Bronchial epithelial cell (primary cell): Measurements from ENCODE around the gene FN3K. TPM values are rescaled to one million over a fixed set of nuclear protein-coding genes. Genes with fewer than 3 reads are reported as not detected.
A peak's percentile ranks its signal among the peaks of the same experiment; 100 is the strongest.
"Not testable (repeated sequence)": the region's sequence is repeated elsewhere in the genome, so short reads cannot be mapped to it uniquely, and the experiment has no call there.

Experiments used
- DNase-seq: peaks from one replicate; pipeline ENCODE4 v3.0.0-alpha.2; 2010; ENCODE audit warnings: low read depth
- FAIRE-seq: peaks from 2 replicates; lab custom pipeline; 2011; peaks lifted over from hg19 to GRCh38; lab: Jason Lieb, UNC
- H3K27me3 ChIP-seq: 2 replicates; pipeline ENCODE4 v1.5.1; 2011; ENCODE audit warnings: low read length; ENCODE audit not compliant: control insufficient read depth, insufficient read depth
- H3K36me3 ChIP-seq: 2 replicates; pipeline ENCODE4 v1.5.1; 2011; ENCODE audit warnings: low read length; ENCODE audit not compliant: control insufficient read depth, insufficient read depth
- H3K4me3 ChIP-seq: 2 replicates; pipeline ENCODE4 v1.5.1; 2011; ENCODE audit warnings: mild to moderate bottlenecking, low read depth, low read length, control low read depth
- total RNA-seq: library from RNA; depleted of rRNA; stranded (reverse); fragments of >200 nt; gene quantifications from 2 replicates; pipeline ENCODE4 v1.2.1, GENCODE V29; 2014
- TF ChIP-seq, protein P1 (sequence below): IDR thresholded peaks from 2 replicates; pipeline ENCODE4 v1.5.1; 2011; ENCODE audit warnings: mild to moderate bottlenecking, moderate library complexity, low read length, control low read depth, inconsistent platforms; ENCODE audit not compliant: insufficient read depth, severe bottlenecking

Gene FN3K
- total RNA-seq, 1 donor from 2014 or later, result 3.7 TPM

DNA sequence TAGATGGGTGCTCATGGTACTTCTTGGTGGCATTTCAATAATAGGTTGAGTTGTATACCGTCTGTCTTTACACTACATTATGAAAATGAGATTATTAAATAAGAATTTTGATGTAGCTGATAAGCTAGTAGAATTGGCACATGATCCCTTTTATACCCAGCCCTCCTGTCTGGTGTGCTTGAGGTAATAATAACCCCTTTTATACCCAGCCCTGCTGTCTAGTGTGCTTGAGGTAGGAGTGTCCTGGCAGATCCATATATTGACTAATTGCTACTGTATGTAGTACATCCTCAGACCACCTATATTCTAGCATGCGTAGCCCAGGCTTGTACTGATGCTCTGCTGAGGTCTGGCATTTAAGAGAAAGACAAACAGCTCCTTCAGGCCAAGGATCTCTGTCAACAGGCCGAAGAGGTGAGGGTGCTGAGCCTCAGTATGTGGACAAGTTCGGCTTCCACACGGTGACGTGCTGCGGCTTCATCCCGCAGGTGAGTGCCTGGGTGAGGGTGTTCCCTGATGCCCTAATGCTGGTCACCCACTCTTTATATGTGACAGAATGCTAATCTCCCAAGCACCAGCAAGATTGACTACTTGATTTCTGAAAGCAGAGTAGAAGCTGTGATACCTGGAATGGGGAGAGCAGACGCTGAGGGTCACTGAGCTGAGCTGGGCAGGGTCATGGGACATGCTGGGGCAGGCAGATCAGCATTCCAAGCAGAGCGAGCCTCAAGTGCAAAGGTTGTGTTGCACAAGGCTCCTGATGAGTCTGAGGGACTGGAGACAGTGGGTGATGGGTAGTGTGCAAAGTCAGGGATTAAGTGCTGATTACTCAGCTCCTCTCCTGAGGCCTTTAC lies 5.7 kb downstream of the FN3K start:
- Histone ChIP-seq H3K27me3 (no peaks in the 10 kb centered on the region), H3K36me3 (peaks cover 1% of the 10 kb centered on the region), H3K4me3 (no peak overlapping the region)
- no peak for FAIRE-seq
- TF ChIP-seq, protein P1, sequence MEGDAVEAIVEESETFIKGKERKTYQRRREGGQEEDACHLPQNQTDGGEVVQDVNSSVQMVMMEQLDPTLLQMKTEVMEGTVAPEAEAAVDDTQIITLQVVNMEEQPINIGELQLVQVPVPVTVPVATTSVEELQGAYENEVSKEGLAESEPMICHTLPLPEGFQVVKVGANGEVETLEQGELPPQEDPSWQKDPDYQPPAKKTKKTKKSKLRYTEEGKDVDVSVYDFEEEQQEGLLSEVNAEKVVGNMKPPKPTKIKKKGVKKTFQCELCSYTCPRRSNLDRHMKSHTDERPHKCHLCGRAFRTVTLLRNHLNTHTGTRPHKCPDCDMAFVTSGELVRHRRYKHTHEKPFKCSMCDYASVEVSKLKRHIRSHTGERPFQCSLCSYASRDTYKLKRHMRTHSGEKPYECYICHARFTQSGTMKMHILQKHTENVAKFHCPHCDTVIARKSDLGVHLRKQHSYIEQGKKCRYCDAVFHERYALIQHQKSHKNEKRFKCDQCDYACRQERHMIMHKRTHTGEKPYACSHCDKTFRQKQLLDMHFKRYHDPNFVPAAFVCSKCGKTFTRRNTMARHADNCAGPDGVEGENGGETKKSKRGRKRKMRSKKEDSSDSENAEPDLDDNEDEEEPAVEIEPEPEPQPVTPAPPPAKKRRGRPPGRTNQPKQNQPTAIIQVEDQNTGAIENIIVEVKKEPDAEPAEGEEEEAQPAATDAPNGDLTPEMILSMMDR, result no peak
- peak; percentile 80 for DNase-seq

DNA sequence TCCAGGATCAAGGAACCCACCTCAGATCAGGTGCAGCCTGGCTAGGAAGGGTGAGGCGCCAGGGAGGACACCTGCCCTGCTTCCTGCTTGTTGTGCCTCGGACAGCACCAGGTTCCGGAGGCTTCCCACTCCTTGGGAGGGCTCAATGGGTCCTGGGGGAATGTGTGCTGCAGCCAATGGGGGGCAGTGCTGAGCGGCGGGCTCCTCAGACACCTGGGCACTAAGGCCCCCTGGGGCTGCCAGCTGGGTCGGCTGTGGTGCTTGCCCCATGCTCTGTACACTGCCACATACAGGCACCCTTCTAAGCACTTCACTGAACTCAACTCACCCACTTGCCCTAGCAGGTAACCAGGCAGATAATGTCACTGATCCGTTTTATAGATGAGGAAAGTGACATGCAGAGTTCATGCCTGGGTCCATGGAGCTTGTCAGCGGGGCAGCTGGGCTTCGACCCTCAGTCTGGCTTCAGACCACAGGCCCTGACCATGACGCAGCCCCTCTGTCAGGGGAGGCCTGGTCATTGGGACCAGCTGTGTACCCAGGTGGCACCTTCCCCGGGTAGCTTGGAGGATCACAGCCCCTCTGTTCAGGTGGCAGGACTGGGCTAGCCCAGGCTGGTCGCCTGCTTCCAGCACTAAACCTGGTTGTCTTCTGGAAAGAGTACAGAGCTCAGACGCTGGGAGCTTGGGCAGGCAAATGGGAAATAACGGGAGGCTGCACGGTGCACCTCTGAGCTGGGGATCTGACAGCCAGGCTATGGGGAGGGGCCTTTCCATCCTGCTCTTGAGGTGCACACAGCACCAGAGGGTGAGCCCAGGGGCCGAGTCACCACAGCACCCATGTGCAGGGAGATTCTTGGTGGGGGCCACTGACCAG lies 8.2 kb downstream of the FN3K start:
- FAIRE-seq (no peak), DNase-seq (no peak)
- H3K4me3 ChIP-seq, result no peak overlapping the region
- H3K27me3 ChIP-seq, result no peaks in the 10 kb centered on the region
- peaks cover 1% of the 10 kb centered on the region for H3K36me3 ChIP-seq
- TF ChIP-seq, protein P1, result no peak

DNA sequence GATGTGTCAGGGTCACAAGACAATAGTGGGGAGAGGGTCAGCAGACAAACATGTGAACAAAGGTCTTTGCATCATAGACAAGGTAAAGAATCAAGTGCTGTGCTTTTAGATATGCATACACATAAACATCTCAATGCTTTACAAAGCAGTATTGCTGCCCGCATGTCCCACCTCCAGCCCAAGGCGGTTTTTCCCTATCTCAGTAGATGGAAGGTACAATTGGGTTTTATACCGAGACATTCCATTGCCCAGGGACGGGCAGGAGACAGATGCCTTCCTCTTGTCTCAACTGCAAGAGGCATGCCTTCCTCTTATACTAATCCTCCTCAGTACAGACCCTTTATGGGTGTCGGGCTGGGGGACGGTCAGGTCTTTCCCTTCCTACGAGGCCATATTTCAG lies 9.3 kb downstream of the FN3K start:
- H3K27me3 ChIP-seq, FAIRE-seq, H3K36me3 ChIP-seq, DNase-seq, H3K4me3 ChIP-seq: not testable (repeated sequence)

DNA sequence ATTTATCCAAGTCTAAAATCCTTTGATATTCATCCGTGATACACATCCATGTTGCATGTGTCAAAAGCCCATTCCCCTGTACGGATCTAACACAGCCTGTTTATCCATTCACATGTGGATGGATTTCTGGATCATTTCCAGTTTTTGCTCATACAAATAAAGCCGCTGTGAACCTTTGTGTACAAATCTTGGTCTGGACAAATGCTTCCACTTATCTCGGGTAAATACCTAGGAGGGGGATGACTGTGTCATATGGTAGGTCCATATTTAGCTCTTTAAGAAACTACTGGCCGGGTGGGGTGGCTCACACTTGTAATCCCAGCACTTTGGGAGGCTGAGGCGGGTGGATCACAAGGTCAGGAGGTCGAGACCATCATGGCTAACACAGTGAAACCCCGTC lies 10.1 kb downstream of the FN3K start:
- FAIRE-seq (no peak), DNase-seq (no peak)
- TF ChIP-seq, protein P1, result no peak
- H3K4me3 ChIP-seq, result no peak overlapping the region
- H3K36me3 ChIP-seq, result peaks cover 1% of the 10 kb centered on the region
- no peaks in the 10 kb centered on the region for H3K27me3 ChIP-seq

DNA sequence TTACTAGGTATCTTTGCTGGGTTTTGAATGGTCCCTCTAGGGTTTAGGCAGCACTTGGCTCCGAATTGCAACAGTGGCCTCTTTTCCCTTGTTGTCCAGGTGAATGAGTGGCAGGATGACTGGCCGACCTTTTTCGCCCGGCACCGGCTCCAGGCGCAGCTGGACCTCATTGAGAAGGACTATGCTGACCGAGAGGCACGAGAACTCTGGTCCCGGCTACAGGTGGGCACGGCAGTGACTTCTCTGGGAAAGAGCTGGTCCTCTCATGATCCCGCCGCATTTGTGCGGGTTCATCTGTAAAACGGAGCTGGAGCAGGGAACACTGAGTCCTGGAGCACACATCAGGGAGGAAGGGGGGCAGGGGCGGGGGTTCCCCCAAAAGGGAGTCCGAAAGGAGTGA lies 13.3 kb downstream of the FN3K start:
- H3K36me3 ChIP-seq, result no peaks in the 10 kb centered on the region
- no peak overlapping the region for H3K4me3 ChIP-seq
- FAIRE-seq, result no peak
- TF ChIP-seq, protein P1, result no peak
- no peaks in the 10 kb centered on the region for H3K27me3 ChIP-seq
- no peak for DNase-seq
